Measurements from ENCODE around the gene ZNF646. TPM values are rescaled to one million over a fixed set of nuclear protein-coding genes. Genes with fewer than 3 reads are reported as not detected.

The ZNF646 gene
- total and polyA plus RNA-seq, 4 donors: 8.4 to 20.5 (median 12.5) TPM

DNA sequence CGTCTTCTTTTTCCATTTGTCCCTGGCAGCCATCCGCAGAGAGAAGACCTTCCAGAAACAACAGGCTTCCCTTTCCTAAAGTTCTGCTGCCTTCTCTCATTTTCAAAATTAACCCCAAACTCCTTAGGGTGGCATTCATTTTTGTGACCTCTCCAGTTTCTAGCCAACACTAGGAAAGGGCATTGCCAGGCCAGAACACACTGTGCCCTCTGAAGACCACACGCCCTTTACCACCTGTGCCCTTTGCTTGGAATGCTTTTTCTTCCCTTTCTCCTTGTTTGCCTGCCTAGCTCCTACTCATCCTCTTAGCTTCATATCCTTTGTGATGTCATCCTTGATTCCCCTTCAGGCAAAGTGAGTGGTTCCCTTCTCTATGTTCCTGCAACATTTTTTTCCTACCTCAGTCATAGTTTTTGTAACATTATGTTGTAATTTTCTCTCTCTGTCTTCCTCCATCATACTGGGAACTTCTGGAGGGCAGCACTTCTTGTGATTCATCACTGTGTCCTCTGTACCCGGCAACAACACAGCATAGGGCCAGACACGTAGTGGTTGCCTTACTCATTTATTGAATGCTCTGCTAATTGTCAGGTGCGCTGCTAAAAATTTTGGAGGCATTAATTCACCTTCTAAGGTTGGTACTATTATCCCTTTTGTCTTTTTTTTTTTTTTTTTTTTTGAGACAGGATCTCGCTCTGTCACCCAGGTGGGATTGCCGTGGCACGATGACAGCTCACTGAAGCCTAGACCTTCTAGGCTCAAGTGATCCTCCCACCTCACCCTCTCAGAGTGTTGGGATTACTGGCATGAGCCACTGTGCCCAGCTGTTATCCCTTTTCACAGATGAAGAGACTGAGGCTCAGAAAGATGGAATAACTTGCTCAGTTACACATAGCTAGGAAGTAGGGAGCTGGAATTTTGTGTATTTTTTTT, 44.3 kb downstream of the ZNF646 start:
- Histone ChIP-seq H3K9me3 (ENCODE audit: control insufficient read depth in 4 of 4, insufficient read depth in 3 of 4, low read length in 3 of 4) (no peaks in the 10 kb centered on the region), H3K9ac (ENCODE audit: insufficient read depth in 1 of 2, low read length in 2 of 2) (peak overlapping the region; percentile 58 to 91), H3K27me3 (ENCODE audit: control insufficient read depth in 3 of 3, insufficient read depth in 3 of 3, low read length in 2 of 3) (no peaks in the 10 kb centered on the region), H3K4me3 (peak overlapping the region; percentile 24), H3K4me1 (ENCODE audit: control insufficient read depth in 5 of 5, insufficient read depth in 5 of 5, low read length in 5 of 5) (peaks cover 2 to 10% (median 7%) of the 10 kb centered on the region in 5 donors), H3K27ac (ENCODE audit: low read depth in 1 of 2, low read length in 1 of 2) (peak overlapping the region; percentile 98 to 99), H3K36me3 (ENCODE audit: control insufficient read depth in 4 of 4, insufficient read depth in 4 of 4, low read length in 4 of 4) (peaks cover 19 to 29% (median 20%) of the 10 kb centered on the region in 4 donors)
- DNase-seq: no peak
- ATAC-seq (ENCODE audit: insufficient read depth, low FRiP score): peak; percentile 21
- TF ChIP-seq, protein P1, sequence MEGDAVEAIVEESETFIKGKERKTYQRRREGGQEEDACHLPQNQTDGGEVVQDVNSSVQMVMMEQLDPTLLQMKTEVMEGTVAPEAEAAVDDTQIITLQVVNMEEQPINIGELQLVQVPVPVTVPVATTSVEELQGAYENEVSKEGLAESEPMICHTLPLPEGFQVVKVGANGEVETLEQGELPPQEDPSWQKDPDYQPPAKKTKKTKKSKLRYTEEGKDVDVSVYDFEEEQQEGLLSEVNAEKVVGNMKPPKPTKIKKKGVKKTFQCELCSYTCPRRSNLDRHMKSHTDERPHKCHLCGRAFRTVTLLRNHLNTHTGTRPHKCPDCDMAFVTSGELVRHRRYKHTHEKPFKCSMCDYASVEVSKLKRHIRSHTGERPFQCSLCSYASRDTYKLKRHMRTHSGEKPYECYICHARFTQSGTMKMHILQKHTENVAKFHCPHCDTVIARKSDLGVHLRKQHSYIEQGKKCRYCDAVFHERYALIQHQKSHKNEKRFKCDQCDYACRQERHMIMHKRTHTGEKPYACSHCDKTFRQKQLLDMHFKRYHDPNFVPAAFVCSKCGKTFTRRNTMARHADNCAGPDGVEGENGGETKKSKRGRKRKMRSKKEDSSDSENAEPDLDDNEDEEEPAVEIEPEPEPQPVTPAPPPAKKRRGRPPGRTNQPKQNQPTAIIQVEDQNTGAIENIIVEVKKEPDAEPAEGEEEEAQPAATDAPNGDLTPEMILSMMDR (IDR thresholded peaks at IDR 0.05; ENCODE audit: control extremely low read depth, extremely low read depth): no peak
- 51 to 58% methylated on average over 9 of the region's 9 CpGs for WGBS, 2 donors

DNA sequence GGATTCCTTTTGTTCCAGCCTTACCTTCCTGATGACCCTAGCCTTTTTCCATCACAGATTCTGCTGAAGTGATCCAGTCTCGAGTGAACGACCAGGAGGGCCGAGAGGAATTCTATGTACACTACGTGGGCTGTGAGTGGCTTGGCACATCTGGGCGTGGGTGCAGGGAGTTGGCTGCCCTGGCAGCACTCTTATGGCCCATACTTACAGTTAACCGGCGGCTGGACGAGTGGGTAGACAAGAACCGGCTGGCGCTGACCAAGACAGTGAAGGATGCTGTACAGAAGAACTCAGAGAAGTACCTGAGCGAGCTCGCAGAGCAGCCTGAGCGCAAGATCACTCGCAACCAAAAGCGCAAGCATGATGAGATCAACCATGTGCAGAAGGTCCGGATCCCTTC, 45.9 kb downstream of the ZNF646 start:
- H3K27ac ChIP-seq (ENCODE audit: low read depth in 1 of 2, low read length in 1 of 2): peak overlapping the region; percentile 13 to 99
- H3K4me1 ChIP-seq (ENCODE audit: control insufficient read depth in 5 of 5, insufficient read depth in 5 of 5, low read length in 5 of 5): peaks cover 2 to 10% (median 7%) of the 10 kb centered on the region in 5 donors
- no peaks in the 10 kb centered on the region for H3K9me3 ChIP-seq (ENCODE audit: control insufficient read depth in 4 of 4, insufficient read depth in 3 of 4, low read length in 3 of 4)
- H3K4me3 ChIP-seq: no peak overlapping the region
- no peak overlapping the region for H3K9ac ChIP-seq (ENCODE audit: insufficient read depth in 1 of 2, low read length in 2 of 2)
- no peak for DNase-seq
- peaks cover 19 to 34% (median 20%) of the 10 kb centered on the region in 4 donors for H3K36me3 ChIP-seq (ENCODE audit: control insufficient read depth in 4 of 4, insufficient read depth in 4 of 4, low read length in 4 of 4)
- 86 to 93% methylated on average over 16 of the region's 16 CpGs for WGBS, 2 donors
- H3K27me3 ChIP-seq (ENCODE audit: control insufficient read depth in 3 of 3, insufficient read depth in 3 of 3, low read length in 2 of 3): no peaks in the 10 kb centered on the region
- TF ChIP-seq, protein P1 (IDR thresholded peaks at IDR 0.05; ENCODE audit: control extremely low read depth, extremely low read depth): no peak
- no peak for ATAC-seq (ENCODE audit: insufficient read depth, low FRiP score)

DNA sequence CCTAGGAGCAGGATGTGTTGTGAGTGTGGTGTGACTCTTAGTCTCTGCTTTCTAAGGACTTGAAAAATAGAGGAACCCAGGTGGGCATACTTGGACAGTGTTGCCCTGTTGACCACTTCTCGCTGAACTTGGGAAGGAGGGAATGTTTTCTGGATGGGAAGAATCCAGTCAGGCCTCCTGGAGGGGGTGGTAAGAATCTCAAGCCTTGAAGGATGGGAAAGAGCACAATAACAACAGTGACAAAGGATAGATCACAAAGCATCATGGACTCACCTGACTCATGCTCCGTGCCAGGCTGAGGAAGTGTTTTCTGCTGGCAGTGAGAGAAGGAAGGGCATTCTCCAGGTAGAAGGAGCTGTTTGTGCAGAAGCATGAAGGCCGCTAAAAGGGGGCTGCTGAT, 51.6 kb downstream of the ZNF646 start:
- H3K9ac ChIP-seq (ENCODE audit: insufficient read depth in 1 of 2, low read length in 2 of 2): no peak overlapping the region
- peaks cover 15 to 36% (median 26%) of the 10 kb centered on the region in 4 donors for H3K36me3 ChIP-seq (ENCODE audit: control insufficient read depth in 4 of 4, insufficient read depth in 4 of 4, low read length in 4 of 4)
- H3K4me3 ChIP-seq: no peak overlapping the region
- TF ChIP-seq, protein P1 (IDR thresholded peaks at IDR 0.05; ENCODE audit: control extremely low read depth, extremely low read depth): no peak
- ATAC-seq (ENCODE audit: insufficient read depth, low FRiP score) (no peak), DNase-seq (no peak)
- WGBS, 2 donors: 90 to 94% methylated on average over 3 of the region's 3 CpGs
- no peaks in the 10 kb centered on the region for H3K27me3 ChIP-seq (ENCODE audit: control insufficient read depth in 3 of 3, insufficient read depth in 3 of 3, low read length in 2 of 3)
- H3K4me1 ChIP-seq (ENCODE audit: control insufficient read depth in 5 of 5, insufficient read depth in 5 of 5, low read length in 5 of 5): peaks cover 0 to 22% (median 6%) of the 10 kb centered on the region in 5 donors
- H3K9me3 ChIP-seq (ENCODE audit: control insufficient read depth in 4 of 4, insufficient read depth in 3 of 4, low read length in 3 of 4): no peaks in the 10 kb centered on the region
- H3K27ac ChIP-seq (ENCODE audit: low read depth in 1 of 2, low read length in 1 of 2): no peak overlapping the region

Data from lung (tissue), 12 donors.